ENCODE measurements around the gene PWWP2A. TPM values are rescaled to one million over a fixed set of nuclear protein-coding genes. Genes with fewer than 3 reads are reported as not detected.

Gene PWWP2A
- total and polyA plus RNA-seq, 2 experiments from 2014 or later, result 51.5 to 81.6 TPM

GRCh38 chr5:160071516-160071915 lies 47.7 kb downstream of the PWWP2A start:
- Mint-ChIP-seq H3K9me3 (no peaks in the 10 kb centered on the region), H3K36me3 (ENCODE audit: low read depth) (peaks cover 7% of the 10 kb centered on the region; the same call in 2 of the 3 replicates), H3K4me1 (peaks cover 15% of the 10 kb centered on the region), H3K27me3 (ENCODE audit: insufficient read depth, low read depth, poor library complexity) (peaks cover 5% of the 10 kb centered on the region), H3K27ac (peak overlapping the region; percentile 3; the same call in 1 of the 2 replicates), H3K4me3 (no peak overlapping the region)
- Histone ChIP-seq H3K4me2 (no peak overlapping the region), H3K27me3 (ENCODE audit: insufficient read depth) (no peaks in the 10 kb centered on the region), H3K4me3 (no peak overlapping the region), H3K9me2 (ENCODE audit: insufficient read depth) (no peaks in the 10 kb centered on the region), H3F3A (replicated peaks; ENCODE audit: low read depth) (peaks cover 4% of the 10 kb centered on the region), H4K20me1 (replicated peaks; ENCODE audit: insufficient read depth) (no peaks in the 10 kb centered on the region; the same call in 1 of the 2 replicates), H3K36me3 (ENCODE audit: insufficient read depth) (no peaks in the 10 kb centered on the region; the same call in 1 of the 2 replicates), H3K4me1 (ENCODE audit: insufficient read depth) (no peaks in the 10 kb centered on the region), H2AFZ (no peak overlapping the region), H3K79me2 (replicated peaks; ENCODE audit: insufficient read depth) (no peaks in the 10 kb centered on the region), H3K27ac (ENCODE audit: low read depth) (0 out of 2 replicates have a peak overlapping the region, but pooled peaks have one; percentile 17)
- ATAC-seq (no peak), DNase-seq (ENCODE audit: low spot score) (no peak)
- no peak for TF ChIP-seq EZH2phosphoT487 (IDR thresholded peaks at IDR 0.05; ENCODE audit: unreplicated experiment)
- TF ChIP-seq EZH2 (IDR thresholded peaks at IDR 0.05; ENCODE audit: low read depth, unreplicated experiment), result no peak
- no peak for TF ChIP-seq ZNF114 (CRISPR knock-in tag; IDR thresholded peaks at IDR 0.05)
- no peak for TF ChIP-seq POLR2AphosphoS5 (IDR thresholded peaks at IDR 0.05; ENCODE audit: low read depth)
- no peak for TF ChIP-seq REST (IDR thresholded peaks at IDR 0.05; ENCODE audit: unreplicated experiment)
- TF ChIP-seq NANOG (IDR thresholded peaks at IDR 0.05; ENCODE audit: borderline replicate concordance), result no peak
- no peak for TF ChIP-seq CREB1 (CRISPR knock-in tag; IDR thresholded peaks at IDR 0.05; ENCODE audit: low read depth)
- no peak for TF ChIP-seq CTCF (conservative IDR thresholded peaks at IDR 0.05; ENCODE audit: low read depth in 2 of 2)
- no peak for TF ChIP-seq JUNB (IDR thresholded peaks at IDR 0.05; ENCODE audit: unreplicated experiment)
- TF ChIP-seq, protein P1, sequence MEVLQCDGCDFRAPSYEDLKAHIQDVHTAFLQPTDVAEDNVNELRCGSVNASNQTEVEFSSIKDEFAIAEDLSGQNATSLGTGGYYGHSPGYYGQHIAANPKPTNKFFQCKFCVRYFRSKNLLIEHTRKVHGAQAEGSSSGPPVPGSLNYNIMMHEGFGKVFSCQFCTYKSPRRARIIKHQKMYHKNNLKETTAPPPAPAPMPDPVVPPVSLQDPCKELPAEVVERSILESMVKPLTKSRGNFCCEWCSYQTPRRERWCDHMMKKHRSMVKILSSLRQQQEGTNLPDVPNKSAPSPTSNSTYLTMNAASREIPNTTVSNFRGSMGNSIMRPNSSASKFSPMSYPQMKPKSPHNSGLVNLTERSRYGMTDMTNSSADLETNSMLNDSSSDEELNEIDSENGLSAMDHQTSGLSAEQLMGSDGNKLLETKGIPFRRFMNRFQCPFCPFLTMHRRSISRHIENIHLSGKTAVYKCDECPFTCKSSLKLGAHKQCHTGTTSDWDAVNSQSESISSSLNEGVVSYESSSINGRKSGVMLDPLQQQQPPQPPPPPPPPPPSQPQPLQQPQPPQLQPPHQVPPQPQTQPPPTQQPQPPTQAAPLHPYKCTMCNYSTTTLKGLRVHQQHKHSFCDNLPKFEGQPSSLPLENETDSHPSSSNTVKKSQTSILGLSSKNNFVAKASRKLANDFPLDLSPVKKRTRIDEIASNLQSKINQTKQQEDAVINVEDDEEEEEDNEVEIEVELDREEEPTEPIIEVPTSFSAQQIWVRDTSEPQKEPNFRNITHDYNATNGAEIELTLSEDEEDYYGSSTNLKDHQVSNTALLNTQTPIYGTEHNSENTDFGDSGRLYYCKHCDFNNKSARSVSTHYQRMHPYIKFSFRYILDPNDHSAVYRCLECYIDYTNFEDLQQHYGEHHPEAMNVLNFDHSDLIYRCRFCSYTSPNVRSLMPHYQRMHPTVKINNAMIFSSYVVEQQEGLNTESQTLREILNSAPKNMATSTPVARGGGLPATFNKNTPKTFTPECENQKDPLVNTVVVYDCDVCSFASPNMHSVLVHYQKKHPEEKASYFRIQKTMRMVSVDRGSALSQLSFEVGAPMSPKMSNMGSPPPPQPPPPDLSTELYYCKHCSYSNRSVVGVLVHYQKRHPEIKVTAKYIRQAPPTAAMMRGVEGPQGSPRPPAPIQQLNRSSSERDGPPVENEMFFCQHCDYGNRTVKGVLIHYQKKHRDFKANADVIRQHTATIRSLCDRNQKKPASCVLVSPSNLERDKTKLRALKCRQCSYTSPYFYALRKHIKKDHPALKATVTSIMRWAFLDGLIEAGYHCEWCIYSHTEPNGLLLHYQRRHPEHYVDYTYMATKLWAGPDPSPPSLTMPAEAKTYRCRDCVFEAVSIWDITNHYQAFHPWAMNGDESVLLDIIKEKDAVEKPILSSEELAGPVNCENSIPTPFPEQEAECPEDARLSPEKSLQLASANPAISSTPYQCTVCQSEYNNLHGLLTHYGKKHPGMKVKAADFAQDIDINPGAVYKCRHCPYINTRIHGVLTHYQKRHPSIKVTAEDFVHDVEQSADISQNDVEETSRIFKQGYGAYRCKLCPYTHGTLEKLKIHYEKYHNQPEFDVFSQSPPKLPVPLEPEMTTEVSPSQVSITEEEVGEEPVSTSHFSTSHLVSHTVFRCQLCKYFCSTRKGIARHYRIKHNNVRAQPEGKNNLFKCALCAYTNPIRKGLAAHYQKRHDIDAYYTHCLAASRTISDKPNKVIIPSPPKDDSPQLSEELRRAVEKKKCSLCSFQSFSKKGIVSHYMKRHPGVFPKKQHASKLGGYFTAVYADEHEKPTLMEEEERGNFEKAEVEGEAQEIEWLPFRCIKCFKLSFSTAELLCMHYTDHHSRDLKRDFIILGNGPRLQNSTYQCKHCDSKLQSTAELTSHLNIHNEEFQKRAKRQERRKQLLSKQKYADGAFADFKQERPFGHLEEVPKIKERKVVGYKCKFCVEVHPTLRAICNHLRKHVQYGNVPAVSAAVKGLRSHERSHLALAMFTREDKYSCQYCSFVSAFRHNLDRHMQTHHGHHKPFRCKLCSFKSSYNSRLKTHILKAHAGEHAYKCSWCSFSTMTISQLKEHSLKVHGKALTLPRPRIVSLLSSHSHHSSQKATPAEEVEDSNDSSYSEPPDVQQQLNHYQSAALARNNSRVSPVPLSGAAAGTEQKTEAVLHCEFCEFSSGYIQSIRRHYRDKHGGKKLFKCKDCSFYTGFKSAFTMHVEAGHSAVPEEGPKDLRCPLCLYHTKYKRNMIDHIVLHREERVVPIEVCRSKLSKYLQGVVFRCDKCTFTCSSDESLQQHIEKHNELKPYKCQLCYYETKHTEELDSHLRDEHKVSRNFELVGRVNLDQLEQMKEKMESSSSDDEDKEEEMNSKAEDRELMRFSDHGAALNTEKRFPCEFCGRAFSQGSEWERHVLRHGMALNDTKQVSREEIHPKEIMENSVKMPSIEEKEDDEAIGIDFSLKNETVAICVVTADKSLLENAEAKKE (CRISPR knock-in tag; IDR thresholded peaks at IDR 0.05), result no peak
- TF ChIP-seq, protein P2, sequence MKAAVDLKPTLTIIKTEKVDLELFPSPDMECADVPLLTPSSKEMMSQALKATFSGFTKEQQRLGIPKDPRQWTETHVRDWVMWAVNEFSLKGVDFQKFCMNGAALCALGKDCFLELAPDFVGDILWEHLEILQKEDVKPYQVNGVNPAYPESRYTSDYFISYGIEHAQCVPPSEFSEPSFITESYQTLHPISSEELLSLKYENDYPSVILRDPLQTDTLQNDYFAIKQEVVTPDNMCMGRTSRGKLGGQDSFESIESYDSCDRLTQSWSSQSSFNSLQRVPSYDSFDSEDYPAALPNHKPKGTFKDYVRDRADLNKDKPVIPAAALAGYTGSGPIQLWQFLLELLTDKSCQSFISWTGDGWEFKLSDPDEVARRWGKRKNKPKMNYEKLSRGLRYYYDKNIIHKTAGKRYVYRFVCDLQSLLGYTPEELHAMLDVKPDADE (IDR thresholded peaks at IDR 0.05), result no peak
- TF ChIP-seq STAT1 (IDR thresholded peaks at IDR 0.05; ENCODE audit: unreplicated experiment), result no peak
- no peak for TF ChIP-seq ZNF331 (CRISPR knock-in tag; IDR thresholded peaks at IDR 0.05; ENCODE audit: low read depth)
